GM12872 (cell line): ENCODE data around the gene SECTM1.

Experiments
- TF ChIP-seq, protein P1 (sequence below): IDR thresholded peaks from 3 replicates; pipeline ENCODE4 v1.5.1; 2011; ENCODE audit warnings: low read depth, mild to moderate bottlenecking, low read length, moderate library complexity; ENCODE audit not compliant: insufficient read depth

The SECTM1 gene

DNA sequence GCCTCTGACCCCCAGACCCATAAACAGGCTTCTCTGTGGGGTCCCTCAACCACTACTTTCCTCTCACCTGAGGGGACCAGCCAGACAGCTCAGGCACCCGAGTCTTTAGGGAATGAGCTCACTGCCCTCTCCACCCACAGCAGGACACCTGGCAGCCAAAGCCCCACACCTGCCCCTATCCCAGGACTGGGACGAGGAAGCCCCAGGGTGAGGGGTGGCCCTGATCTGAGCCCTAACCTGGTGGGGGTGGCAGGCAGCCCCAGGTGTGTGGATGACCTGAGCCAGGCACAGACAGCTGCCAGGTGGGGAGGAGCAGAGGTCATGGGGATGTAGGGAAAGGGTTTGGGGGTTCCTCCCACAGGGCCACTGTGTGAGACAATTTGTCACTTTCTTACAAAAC, 23.8 kb upstream of the SECTM1 start:
- TF ChIP-seq, protein P1, sequence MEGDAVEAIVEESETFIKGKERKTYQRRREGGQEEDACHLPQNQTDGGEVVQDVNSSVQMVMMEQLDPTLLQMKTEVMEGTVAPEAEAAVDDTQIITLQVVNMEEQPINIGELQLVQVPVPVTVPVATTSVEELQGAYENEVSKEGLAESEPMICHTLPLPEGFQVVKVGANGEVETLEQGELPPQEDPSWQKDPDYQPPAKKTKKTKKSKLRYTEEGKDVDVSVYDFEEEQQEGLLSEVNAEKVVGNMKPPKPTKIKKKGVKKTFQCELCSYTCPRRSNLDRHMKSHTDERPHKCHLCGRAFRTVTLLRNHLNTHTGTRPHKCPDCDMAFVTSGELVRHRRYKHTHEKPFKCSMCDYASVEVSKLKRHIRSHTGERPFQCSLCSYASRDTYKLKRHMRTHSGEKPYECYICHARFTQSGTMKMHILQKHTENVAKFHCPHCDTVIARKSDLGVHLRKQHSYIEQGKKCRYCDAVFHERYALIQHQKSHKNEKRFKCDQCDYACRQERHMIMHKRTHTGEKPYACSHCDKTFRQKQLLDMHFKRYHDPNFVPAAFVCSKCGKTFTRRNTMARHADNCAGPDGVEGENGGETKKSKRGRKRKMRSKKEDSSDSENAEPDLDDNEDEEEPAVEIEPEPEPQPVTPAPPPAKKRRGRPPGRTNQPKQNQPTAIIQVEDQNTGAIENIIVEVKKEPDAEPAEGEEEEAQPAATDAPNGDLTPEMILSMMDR = no peak

DNA sequence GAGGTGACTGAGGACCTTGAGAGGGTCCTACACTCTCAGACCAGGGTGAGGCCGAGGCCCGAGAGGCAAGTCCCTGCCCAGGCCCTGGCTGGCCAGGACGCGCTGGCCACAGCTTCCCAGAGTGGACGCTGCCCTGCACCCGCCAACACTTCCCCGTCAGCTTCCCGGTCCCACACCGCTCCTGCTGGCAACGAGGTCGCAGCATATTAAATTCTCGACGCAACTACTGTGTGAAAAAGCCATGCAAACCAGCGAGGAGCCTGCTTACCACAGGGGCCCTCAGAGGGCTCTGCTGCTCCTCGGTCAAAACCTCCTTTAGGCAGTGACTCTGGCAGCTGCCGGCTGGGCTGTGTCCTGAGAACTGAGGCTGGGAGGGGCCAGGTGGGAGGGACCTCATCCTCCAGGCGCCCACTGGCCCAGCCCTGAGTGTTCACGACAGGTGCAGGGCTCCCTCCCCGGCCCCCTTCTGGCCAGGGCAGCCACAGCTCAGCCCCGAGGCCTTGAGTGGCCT, 23.3 kb upstream of the SECTM1 start:
- TF ChIP-seq, protein P1 = 0 out of 3 replicates have a peak, but pooled peaks have one; percentile 17

DNA sequence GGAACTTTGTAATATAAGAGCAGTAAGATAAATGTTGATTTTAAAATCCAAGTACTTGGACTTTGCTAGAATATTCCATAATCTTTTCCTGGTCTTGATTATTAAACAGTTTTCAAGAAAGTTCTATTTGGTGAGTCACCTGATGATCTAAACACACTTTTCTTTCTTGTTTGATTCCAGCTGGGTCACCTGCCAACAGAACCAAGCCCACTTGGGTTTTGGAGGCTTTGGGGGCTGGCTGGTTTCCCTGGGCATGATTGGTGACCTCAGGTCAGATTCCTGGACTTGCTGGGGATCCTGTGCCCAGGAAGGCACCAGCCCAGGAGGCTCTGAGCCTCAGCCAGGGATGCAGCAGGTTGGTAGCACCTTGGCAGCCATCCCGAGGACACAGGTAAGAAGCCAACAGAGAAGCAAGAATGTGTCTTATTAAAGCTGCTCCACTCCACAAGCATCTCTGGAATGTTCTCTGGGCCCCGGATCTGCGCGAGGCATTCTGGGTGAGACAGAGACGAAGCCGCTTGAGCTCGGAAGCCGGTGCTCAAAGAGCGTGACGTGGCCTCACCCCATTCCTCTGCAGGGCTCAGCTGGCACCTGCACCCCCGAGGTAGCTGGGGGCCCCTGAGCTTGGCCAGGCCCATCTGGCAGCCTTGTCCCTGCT, 22.3 kb upstream of the SECTM1 start:
- TF ChIP-seq, protein P1 = no peak

DNA sequence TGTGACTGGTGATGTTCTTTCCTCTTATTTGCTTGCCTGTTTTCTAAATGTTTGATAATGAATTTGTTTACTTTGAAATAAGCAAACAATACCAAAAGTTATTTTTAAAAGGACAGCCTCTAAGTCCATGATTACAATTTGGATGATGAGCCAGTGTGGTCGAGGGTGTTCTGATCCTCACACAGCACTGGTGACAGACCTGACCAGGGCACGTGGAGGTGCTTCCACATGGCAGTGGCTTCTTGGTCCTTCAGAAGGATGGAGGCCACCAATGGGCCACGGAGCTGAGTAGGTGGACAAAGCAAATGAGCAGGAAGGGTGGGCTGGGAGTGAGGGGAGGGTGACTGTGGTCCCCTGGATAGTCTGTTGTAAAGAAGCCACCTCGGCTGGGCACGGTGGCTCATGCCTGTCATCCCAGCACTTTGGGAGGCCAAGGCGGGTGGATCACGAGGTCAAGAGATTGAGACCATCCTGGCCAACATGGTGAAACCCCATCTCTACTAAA, 21.3 kb upstream of the SECTM1 start:
- TF ChIP-seq, protein P1 = no peak

DNA sequence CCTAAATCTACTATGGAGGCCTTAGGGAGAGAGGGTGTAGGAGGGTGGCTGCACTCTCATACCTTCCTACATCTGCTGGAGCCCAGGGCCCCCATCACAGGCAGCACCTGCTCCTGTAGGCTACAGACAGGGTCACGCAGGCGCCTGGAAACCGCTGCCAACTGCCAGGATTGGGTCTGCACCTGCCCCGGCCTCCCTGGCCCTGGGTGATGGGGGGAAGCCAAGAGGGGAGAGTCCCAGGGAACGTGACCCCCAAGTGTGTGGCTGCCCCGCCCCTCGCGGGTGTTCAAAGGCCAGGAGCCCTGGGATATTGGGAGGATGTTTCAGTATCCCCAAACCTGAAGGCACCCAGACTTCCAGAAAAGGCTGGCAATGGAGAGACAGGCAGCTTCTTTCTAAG, 19.9 kb upstream of the SECTM1 start:
- TF ChIP-seq, protein P1 = no peak

DNA sequence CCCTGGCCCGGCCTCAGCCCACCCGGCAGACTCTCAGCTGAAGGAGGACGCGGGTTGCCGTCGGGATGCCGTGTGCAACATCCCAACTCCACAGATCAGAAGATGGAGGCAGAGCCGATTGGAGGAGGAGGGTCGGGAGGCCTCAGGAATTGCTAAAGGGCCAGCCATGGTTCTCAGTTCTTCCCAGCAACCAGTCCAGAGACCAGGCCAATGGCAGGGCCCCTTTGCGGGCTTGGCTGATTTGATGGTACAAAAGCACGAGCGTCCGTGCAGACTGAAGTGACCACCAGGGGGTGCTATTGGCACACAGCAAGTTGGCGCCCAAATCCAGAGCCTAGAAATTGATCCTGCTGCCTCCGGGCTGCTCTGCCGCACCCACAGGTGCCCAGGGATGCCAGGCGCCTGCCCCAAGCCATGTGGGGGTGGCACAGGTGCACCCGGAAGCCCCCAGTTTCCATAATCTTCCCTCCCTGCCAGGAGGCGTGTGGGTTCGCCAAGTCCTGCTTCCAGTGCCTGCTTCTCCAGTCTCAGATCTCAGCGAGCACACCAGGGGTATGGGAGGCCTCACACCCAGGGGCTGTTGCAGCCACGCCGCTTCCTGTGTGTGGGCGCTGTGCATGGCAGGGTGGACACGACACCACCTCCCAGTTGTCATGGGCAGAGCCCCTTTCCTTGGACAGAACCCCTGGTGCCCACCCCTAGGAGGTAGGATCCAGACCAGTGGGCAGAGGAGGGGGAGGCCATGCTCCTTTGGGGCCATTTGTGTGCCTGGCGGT, 18.3 kb upstream of the SECTM1 start:
- TF ChIP-seq, protein P1 = peak; percentile 96

DNA sequence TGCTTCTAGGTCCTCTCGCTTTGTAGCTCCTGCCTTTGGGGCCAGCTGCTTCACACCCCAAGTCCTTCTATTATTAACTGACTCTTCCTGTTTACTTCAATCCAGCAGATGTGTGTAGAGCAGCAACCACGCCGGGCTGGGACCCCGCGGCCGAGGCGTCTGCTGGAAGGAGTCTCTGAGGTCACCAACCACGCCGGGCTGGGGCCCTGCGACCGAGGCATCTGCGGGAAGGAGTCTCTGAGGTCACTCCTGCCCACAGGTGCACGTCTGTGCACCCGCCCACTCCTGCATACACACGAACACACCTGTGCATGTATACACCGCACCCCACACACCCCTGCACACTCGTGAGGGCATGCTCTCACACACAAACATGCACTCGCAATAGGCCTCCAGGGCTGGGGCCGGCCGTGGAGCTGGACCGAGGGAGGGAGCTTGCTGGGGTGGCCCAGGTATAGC, 17.7 kb upstream of the SECTM1 start:
- TF ChIP-seq, protein P1 = no peak
